Stimulated activated CD8-positive, alpha-beta memory T cell treated with anti-CD3 and anti-CD28 coated beads, Interleukin-7, amount 100 ng/mL, for 1 hour (primary cell): Measurements from ENCODE around the gene DGKI.

Experiments used
- DNase-seq, 2 donors: peaks; one replicate each; pipeline ENCODE4 v3.0.0-alpha.2; 2020; ENCODE audit warnings: low read depth in 2 of 2

DGKI gene

DNA sequence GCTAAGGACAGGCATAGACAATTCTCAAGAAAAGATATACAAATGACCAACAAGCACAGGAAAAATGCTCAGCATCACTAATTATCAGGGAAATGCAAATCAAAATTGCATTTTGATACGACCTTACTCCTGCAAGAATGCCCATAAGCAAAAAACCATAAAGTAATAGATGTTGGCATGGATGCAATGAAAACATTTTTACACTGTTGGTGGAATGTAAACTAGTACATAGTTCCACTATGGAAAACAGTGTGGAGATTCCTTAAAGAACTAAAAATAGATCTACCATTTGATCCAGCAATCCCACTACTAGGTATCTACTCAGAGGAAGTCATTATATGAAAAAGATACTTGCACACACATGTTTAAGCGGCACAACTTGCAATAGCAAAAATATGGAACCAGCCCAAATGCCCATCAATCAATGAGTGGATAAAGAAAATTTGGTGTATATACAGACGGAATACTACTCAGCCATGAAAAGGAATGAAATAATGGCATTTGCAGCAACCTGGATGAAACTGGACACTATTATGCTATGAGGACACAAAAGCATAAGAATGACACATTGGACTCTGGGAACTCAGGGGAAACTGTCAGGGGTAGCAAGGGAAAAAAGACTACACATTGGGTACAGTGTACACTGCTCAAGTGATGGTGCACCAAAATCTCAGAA is 59.3 kb downstream of the DGKI start:
- no peak for DNase-seq

- DNase-seq: no peak
Observed at GRCh38 chr7:137778511-137778910, 68.3 kb downstream of the DGKI start.

- no peak for DNase-seq
Observed at GRCh38 chr7:137774793-137775201, 72.0 kb downstream of the DGKI start.

- no peak for DNase-seq
Observed at GRCh38 chr7:137772748-137773147, 74.0 kb downstream of the DGKI start.

DNA sequence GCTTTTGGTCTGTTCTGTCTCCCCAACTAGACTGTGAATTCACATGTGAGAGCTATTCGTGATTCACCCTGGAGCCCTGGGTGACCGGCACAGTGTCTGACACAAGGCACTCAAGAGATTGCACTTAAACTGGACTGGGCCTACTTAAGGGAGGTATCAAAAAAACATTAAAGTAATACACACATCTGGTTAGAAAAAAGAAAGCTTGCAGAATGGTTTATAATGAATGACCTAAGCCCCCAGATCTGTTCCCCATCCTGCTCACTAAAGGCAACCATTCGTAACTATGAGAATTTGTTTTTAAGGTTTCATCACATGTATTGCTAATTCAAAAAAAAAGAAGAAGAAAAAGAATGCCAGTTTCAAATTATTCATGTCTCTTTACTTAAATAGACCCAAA is 74.5 kb downstream of the DGKI start:
- DNase-seq: no peak

DNA sequence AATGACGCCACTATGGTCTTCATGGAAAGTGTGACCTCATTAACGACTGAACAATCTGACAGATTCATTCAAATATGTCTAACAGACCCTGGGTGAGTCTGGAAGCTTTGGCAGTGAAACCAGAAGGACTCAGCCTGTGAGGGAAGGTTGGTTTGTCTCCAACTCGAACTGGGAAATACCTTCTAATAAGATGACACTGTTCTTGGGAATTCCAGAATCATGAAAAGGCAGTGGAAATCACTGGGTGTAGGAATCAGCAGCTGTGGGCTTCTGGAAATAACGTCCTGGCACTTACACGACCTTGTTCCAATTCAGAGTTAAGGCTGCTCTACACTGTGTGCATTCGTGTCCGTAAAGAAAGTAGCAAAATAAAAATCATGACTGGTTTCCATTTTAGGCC is 75.1 kb downstream of the DGKI start:
- DNase-seq: no peak

GRCh38 chr7:137771273-137771672 is 75.5 kb downstream of the DGKI start:
- DNase-seq: no peak

- no peak for DNase-seq
Observed at GRCh38 chr7:137768366-137768765, 78.4 kb downstream of the DGKI start.

- DNase-seq: no peak
Observed at GRCh38 chr7:137762334-137762733, 84.4 kb downstream of the DGKI start.

GRCh38 chr7:137760111-137760510 is 86.7 kb downstream of the DGKI start:
- DNase-seq: no peak

DNA sequence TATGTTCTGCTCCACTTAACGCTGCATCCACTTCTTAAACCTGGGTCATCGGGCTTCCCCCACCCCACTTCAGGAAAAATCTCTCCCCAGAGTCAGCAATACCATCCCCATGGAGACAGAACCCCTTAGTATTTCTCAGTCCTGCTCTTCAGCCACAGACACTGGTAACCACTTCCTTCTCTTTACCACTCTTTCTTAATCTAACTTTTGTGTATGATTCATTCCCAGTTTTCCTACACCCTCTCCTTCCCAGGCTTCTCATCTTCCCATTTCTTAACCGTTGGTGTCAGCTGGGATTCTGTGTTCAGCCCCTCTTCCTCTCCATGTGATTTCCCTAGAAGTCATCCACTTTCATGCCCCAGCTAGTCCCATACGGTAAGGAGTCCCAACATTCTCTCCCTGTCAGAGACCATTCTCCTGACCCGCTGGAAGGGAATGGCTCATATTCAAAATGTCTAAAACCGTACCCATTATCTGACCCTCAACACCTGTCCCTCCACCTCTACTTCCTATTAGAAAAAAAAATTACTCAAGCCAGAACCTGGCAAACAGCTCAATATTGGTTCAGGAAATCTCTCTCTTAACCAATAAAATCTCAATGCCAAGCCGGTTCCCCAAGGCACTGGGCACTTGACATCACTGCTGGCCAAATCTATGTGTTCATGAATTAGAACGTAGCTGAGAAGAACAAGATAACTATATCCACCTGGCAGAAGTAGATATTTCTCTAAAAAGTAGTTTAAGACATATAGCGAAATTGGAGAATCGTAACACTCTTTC is 89.4 kb downstream of the DGKI start:
- no peak for DNase-seq

DNA sequence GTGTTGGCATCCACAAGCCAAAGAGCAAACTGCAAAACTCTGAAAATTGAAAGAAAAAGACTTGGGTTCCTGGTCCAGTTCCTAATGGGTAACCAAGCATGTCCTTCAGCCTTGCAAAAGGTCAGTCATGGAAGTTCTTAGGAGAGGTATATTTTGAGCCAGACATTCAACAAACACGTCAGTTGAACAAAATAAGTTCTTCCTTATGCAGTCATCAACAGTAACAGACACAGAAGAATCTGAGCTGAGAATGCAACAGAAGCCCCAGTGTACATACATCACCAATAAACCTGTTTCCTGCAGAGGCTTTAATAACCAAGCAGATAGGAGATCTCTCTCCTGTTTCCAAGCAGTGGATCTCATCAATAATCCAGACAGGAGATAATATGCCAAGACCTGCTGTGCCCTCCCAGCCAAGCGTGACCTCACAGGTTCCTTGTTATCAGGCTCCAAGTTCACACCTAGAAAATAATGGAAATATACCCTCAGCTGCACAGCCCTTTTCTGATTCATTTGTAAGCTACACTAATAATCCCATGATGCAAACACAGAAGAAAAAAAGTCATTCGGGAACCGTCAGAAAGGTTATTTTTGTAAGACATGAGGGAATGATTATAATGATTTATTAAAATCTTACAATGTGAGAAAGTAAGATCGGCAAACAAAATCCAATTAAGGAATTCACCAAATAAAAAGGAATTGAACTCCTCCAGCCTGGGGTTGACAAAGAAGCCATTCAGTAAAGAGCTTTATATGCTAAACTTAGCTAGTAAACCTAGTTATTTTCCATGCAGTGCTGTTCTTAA is 90.7 kb downstream of the DGKI start:
- no peak for DNase-seq

DNA sequence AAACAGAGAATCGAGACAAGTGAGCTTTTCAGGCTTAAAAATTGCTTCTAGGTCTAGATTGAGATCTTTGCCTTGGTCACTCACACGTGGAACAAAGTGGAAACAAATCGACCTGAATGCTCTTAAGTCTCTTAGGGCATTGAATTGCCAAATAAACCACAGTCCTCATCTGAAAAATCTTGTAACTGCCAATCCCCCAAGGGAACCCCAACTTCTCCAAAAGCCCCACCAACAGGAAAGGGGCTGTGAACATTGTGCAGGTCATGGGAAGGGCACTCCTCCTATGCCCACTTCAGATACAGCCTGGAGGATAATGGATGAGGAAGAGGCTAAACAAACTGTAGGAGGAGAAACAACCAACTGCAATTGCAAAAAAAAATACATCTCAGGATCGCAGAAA is 91.3 kb downstream of the DGKI start:
- DNase-seq: no peak

GRCh38 chr7:137753948-137754851 is 92.6 kb downstream of the DGKI start:
- DNase-seq: no peak

DNA sequence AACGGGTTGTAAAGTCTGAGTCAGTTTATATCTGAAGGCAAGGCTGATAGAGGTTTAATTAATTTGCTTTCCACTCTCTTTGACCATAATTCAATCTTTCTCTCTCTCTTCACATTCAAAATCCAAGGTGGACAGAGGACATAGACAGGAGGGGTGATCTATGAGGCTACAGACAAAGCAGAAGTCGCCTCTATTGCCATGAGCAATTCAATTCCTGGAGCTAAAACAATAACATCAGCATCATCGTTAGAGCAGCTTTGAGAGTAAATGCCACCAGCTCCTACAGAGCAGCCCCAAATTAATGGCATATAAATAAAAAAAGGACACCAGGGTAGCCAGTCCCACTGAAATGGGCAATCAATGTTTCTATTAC is 93.2 kb downstream of the DGKI start:
- DNase-seq: no peak

- DNase-seq: no peak
Observed at GRCh38 chr7:137753067-137753466, 93.7 kb downstream of the DGKI start.

DNA sequence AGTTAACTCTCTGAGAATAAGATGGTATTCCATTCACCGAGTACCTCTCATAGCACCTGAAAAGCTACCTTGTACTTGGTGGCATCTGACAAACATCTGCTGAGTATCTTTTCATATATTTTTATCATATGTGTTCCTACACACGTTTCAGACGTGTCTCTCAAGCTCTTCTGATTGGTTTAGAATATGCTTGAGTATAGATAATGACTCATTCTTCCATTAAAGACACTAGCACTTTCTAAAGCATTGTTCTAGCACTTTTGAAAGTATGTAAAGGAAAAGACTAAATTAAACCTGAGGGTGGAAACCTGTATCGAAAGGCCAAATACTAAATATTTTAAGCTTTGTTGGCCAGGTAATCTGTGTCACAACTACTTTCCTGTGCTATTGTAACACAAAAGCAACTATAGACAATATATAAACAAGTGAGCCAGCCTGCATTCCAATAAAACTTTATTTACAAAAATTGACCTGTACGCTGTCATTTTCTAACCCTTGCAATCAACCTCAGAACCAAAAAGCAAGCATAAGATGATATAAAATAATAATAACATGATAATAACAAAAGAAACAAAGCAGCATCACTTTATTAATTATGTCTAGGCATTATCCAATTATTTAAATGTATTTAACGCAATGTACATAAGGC is 95.3 kb downstream of the DGKI start:
- no peak for DNase-seq

- no peak for DNase-seq
Observed at GRCh38 chr7:137747359-137748031, 99.3 kb downstream of the DGKI start.

GRCh38 chr7:137743021-137743420 is 103.8 kb downstream of the DGKI start:
- no peak for DNase-seq

DNA sequence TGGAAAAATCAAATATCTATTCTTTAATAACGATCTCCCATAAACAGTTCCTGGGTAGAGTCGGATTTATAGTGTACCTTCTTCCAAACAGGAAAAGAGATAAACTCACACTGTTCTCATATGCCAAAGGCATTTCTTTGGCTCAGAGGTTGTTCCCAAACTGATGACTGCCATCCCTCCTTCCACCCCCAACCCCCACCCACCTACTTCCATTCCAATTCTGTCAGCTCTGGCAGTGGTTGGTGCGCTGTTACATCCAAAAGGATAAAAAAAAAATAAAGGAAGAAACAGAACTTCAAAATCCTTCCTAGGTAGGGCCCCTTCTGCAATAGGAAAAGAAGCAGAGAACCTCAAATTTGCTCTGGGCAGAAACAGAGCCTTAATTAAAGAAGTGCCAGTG is 104.7 kb downstream of the DGKI start:
- DNase-seq: no peak

DNA sequence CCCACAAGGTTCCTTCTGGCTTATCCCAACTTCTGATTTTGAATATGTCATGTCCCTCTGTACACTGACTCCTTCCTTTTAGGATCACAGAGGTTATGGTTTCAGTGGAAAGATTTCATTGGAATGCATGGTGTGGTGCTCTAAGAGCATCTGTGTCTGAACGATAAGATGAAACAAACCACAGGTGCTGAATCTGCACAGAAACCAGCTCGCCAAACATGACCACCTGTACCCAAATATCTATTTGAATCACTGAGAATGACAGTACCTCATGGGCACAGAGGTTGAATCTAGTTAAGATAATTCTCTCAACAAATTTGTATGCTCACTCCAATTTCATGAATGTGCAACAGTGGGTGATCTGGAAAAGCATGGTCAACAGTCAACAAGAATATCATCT is 105.3 kb downstream of the DGKI start:
- no peak for DNase-seq
